DND-41 (cell line): Measurements from ENCODE around the gene OGFOD1.

Source experiments
- ATAC-seq: fragments of 200-7000 bp; cut with Tn5 transposase; 3 replicates; pipeline ENCODE4 v1.9.1; 2021; ENCODE audit warnings: low read depth; ENCODE audit not compliant: insufficient read depth
- DNase-seq: peaks from one replicate; pipeline ENCODE4 v3.0.0-alpha.2; 2020
- H2AFZ ChIP-seq: 2 replicates; pipeline ENCODE4 v1.6.0; 2012; ENCODE audit warnings: low read depth, low read length
- H3K27ac ChIP-seq: 2 replicates; pipeline ENCODE4 v1.5.1; 2012; ENCODE audit warnings: low read length, inconsistent platforms
- H3K27me3 ChIP-seq: fragments of 200-600 bp; sonication (generic); 2 replicates; pipeline ENCODE4 v1.6.0; 2012; ENCODE audit warnings: low read length, mild to moderate bottlenecking, inconsistent platforms; ENCODE audit not compliant: insufficient read depth, poor library complexity
- H3K36me3 ChIP-seq: 2 replicates; pipeline ENCODE4 v1.5.1; 2012; ENCODE audit warnings: low read length, inconsistent platforms; ENCODE audit not compliant: insufficient read depth
- H3K4me1 ChIP-seq: 2 replicates; pipeline ENCODE4 v1.5.1; 2012; ENCODE audit warnings: mild to moderate bottlenecking, low read length; ENCODE audit not compliant: insufficient read depth
- H3K4me2 ChIP-seq: 2 replicates; pipeline ENCODE4 v1.6.0; 2012; ENCODE audit warnings: mild to moderate bottlenecking, moderate library complexity, low read length, inconsistent platforms; ENCODE audit not compliant: insufficient read depth
- H3K4me3 ChIP-seq, 2 experiments: fragments of 200-600 bp in 1 of 2; shearing (Covaris generic) in 1 of 2; 2 replicates each; pipeline ENCODE4 v1.5.1; 2012 to 2016; ENCODE audit warnings: inconsistent platforms in 2 of 2, low read length in 2 of 2, mild to moderate bottlenecking in 2 of 2, low read depth in 1 of 2, moderate library complexity in 1 of 2
- H3K79me2 ChIP-seq: 2 replicates; pipeline ENCODE4 v1.6.0; 2012; ENCODE audit warnings: low read length, inconsistent platforms; ENCODE audit not compliant: insufficient read depth
- H3K9ac ChIP-seq: 2 replicates; pipeline ENCODE4 v1.6.0; 2012; ENCODE audit warnings: low read depth, mild to moderate bottlenecking, inconsistent platforms, low read length, moderate library complexity
- H3K9me3 ChIP-seq: 2 replicates; pipeline ENCODE4 v1.5.1; 2012; ENCODE audit warnings: low read length, moderate library complexity, mild to moderate bottlenecking, inconsistent platforms; ENCODE audit not compliant: insufficient read depth, severe bottlenecking
- H4K20me1 ChIP-seq: 2 replicates; pipeline ENCODE4 v1.6.0; 2012; ENCODE audit warnings: low read length; ENCODE audit not compliant: insufficient read depth
- CTCF ChIP-seq: IDR thresholded peaks from 2 replicates; pipeline ENCODE4 v1.5.1; 2012; ENCODE audit warnings: borderline replicate concordance, low read length, moderate library complexity, mild to moderate bottlenecking; ENCODE audit not compliant: poor library complexity, severe bottlenecking; ENCODE audit errors: extremely low read depth
- EZH2 ChIP-seq: IDR thresholded peaks from 3 replicates; pipeline ENCODE4 v1.6.1; 2012; ENCODE audit warnings: borderline replicate concordance, low read depth, mild to moderate bottlenecking, moderate library complexity, low read length, inconsistent platforms; ENCODE audit not compliant: severe bottlenecking

Gene OGFOD1

DNA sequence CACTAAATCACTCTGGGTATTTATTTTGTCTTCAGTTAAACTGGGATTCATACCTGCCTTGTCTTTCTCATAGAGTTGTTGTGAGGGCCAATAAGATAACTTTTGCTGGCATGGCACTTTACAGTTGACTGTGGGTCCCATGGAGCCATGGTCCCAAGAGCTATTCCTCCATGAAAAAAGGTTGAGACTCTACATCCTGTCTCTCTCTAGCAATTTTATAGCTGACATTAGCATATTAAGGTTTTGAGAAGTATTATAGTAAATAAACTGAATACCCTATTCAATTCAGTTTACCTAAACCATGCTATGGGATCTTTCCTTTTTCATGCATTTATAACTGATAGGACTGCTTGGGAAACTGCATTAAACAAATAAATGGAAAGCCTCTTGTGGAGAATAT is 17.4 kb downstream of the OGFOD1 start:
- H3K4me1 ChIP-seq, result no peaks in the 10 kb centered on the region
- no peaks in the 10 kb centered on the region for H4K20me1 ChIP-seq
- no peak overlapping the region for H3K4me2 ChIP-seq
- no peak for DNase-seq
- no peak overlapping the region for H2AFZ ChIP-seq
- ATAC-seq, result no peak
- no peaks in the 10 kb centered on the region for H3K27me3 ChIP-seq
- H3K79me2 ChIP-seq, result no peaks in the 10 kb centered on the region
- H3K27ac ChIP-seq, result no peak overlapping the region
- no peak overlapping the region for H3K9ac ChIP-seq
- H3K36me3 ChIP-seq, result peaks cover 93% of the 10 kb centered on the region
- no peak for TF ChIP-seq CTCF
- no peak for TF ChIP-seq EZH2
- H3K9me3 ChIP-seq, result no peaks in the 10 kb centered on the region
- no peak overlapping the region for H3K4me3 ChIP-seq

DNA sequence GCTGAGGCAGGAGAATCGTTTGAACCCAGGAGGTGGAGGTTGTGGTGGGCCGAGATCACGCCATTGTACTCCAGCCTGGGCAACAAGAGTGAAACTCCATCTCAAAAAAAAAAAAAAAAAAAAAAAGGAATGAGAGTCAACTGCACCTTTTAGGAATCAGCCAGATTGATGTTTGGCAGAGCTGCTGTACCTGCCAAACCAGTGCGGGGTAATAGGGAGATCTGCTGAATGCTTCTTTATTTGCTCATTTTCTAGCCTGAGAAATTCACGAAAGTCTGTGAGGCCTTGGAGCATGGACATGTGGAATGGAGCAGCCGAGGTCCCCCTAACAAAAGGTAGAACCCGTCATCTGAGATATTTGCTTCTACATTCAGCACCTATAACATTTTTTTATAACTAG is 18.4 kb downstream of the OGFOD1 start:
- H3K9ac ChIP-seq, result no peak overlapping the region
- no peak overlapping the region for H3K27ac ChIP-seq
- no peak overlapping the region for H2AFZ ChIP-seq
- peaks cover 92% of the 10 kb centered on the region for H3K36me3 ChIP-seq
- ATAC-seq (no peak), DNase-seq (no peak)
- H3K4me3 ChIP-seq, result no peak overlapping the region
- H3K4me2 ChIP-seq, result no peak overlapping the region
- no peaks in the 10 kb centered on the region for H3K27me3 ChIP-seq
- no peaks in the 10 kb centered on the region for H3K9me3 ChIP-seq
- no peaks in the 10 kb centered on the region for H4K20me1 ChIP-seq
- H3K79me2 ChIP-seq, result no peaks in the 10 kb centered on the region
- TF ChIP-seq CTCF, result no peak
- TF ChIP-seq EZH2, result no peak
- H3K4me1 ChIP-seq, result no peaks in the 10 kb centered on the region

DNA sequence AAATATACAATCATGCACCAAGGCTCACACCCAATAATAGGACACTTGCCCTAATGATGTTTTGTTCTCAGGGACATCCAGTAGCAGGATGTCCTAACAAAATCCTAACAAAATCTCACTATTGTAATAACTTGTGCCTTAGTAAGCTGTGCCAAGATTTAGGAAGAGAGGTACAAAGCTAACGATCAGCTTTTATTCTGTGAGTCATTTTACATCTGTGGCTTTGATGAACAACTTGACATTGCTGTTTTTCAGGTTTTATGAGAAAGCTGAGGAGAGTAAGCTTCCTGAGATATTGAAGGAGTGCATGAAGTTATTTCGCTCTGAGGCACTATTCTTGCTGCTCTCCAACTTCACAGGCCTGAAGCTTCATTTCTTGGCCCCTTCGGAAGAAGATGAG is 18.9 kb downstream of the OGFOD1 start:
- peaks cover 94% of the 10 kb centered on the region for H3K36me3 ChIP-seq
- no peak overlapping the region for H3K9ac ChIP-seq
- H3K4me3 ChIP-seq, result no peak overlapping the region
- TF ChIP-seq EZH2 (no peak), CTCF (no peak)
- no peak overlapping the region for H3K4me2 ChIP-seq
- DNase-seq, result no peak
- no peaks in the 10 kb centered on the region for H3K9me3 ChIP-seq
- H3K4me1 ChIP-seq, result no peaks in the 10 kb centered on the region
- no peak overlapping the region for H3K27ac ChIP-seq
- H4K20me1 ChIP-seq, result no peaks in the 10 kb centered on the region
- no peak overlapping the region for H2AFZ ChIP-seq
- H3K27me3 ChIP-seq, result no peaks in the 10 kb centered on the region
- no peaks in the 10 kb centered on the region for H3K79me2 ChIP-seq
- no peak for ATAC-seq

- H3K4me1 ChIP-seq, result no peaks in the 10 kb centered on the region
- DNase-seq, result no peak
- H3K9ac ChIP-seq, result no peak overlapping the region
- no peaks in the 10 kb centered on the region for H3K9me3 ChIP-seq
- no peak overlapping the region for H3K4me2 ChIP-seq
- TF ChIP-seq EZH2 (no peak), CTCF (no peak)
- no peak overlapping the region for H3K27ac ChIP-seq
- H3K27me3 ChIP-seq, result no peaks in the 10 kb centered on the region
- no peaks in the 10 kb centered on the region for H3K79me2 ChIP-seq
- H3K36me3 ChIP-seq, result peaks cover 94% of the 10 kb centered on the region
- no peak overlapping the region for H3K4me3 ChIP-seq
- ATAC-seq, result no peak
- H2AFZ ChIP-seq, result no peak overlapping the region
- no peaks in the 10 kb centered on the region for H4K20me1 ChIP-seq
These were observed 19.3 kb downstream of the OGFOD1 start for GRCh38 chr16:56470666-56471065.
